NOMO-1 treated with DMSO at 0.1 percent for 48 hours (cell line): ENCODE data around the gene ADCY7.

Experiments
- DNase-seq: peaks from one replicate; lab custom pipeline; 2025; ENCODE audit not compliant: unreplicated experiment; lab: John Stamatoyannopoulos, UW

The ADCY7 gene

GRCh38 chr16:50296807-50297206, 30.5 kb downstream of the ADCY7 start:
- no peak for DNase-seq

GRCh38 chr16:50297301-50298074, 31.1 kb downstream of the ADCY7 start:
- no peak for DNase-seq

- no peak for DNase-seq
Observed at GRCh38 chr16:50298075-50298460, 31.7 kb downstream of the ADCY7 start.

- DNase-seq: no peak
Observed at GRCh38 chr16:50298591-50299507, 32.5 kb downstream of the ADCY7 start.

- DNase-seq: no peak
Observed at GRCh38 chr16:50299508-50300105, 33.3 kb downstream of the ADCY7 start.

- no peak for DNase-seq
Observed at GRCh38 chr16:50300942-50301625, 34.7 kb downstream of the ADCY7 start.

GRCh38 chr16:50301626-50302471, 35.5 kb downstream of the ADCY7 start:
- no peak for DNase-seq

GRCh38 chr16:50302472-50303005, 36.2 kb downstream of the ADCY7 start:
- DNase-seq: no peak

GRCh38 chr16:50303041-50303604, 36.8 kb downstream of the ADCY7 start:
- no peak for DNase-seq

GRCh38 chr16:50303605-50304466, 37.5 kb downstream of the ADCY7 start:
- no peak for DNase-seq

GRCh38 chr16:50304467-50305440, 38.4 kb downstream of the ADCY7 start:
- DNase-seq: no peak

GRCh38 chr16:50305441-50306061, 39.2 kb downstream of the ADCY7 start:
- DNase-seq: no peak

GRCh38 chr16:50306287-50306686, 39.9 kb downstream of the ADCY7 start:
- DNase-seq: no peak

GRCh38 chr16:50308237-50308965, 42.0 kb downstream of the ADCY7 start:
- no peak for DNase-seq

GRCh38 chr16:50309156-50309526, 42.8 kb downstream of the ADCY7 start:
- no peak for DNase-seq

GRCh38 chr16:50309527-50310307, 43.4 kb downstream of the ADCY7 start:
- no peak for DNase-seq
